Esophagus squamous epithelium (tissue), 5 donors: Measurements from ENCODE around the gene NUP42. TPM values are rescaled to one million over a fixed set of nuclear protein-coding genes. Genes with fewer than 3 reads are reported as not detected.
"Not testable (repeated sequence)": the region's sequence is repeated elsewhere in the genome, so short reads cannot be mapped to it uniquely, and the experiment has no call there.

Source experiments
- DNase-seq: peaks from one replicate; lab custom pipeline; 2025; lab: John Stamatoyannopoulos, UW
- H3K27ac ChIP-seq, 4 donors: fragments of 200-600 bp; sonication (generic); one replicate each; pipeline ENCODE4 v1.5.1; 2016 to 2019; ENCODE audit warnings: mild to moderate bottlenecking in 1 of 4
- H3K27me3 ChIP-seq, 4 donors: fragments of 200-600 bp; sonication (generic); 1 replicate in 3 of 4; 2 replicates in 1 of 4; pipeline versions ENCODE4 v1.5.1 to v1.6.0; 2017 to 2021; ENCODE audit warnings: antibody characterized with exemption in 1 of 4
- H3K36me3 ChIP-seq, 3 donors: fragments of 200-600 bp; sonication (generic); one replicate each; pipeline ENCODE4 v1.5.1; 2016 to 2019
- H3K4me1 ChIP-seq, 3 donors: fragments of 200-600 bp; sonication (generic); one replicate each; pipeline ENCODE4 v1.5.1; 2017 to 2019
- H3K4me3 ChIP-seq, 4 donors: fragments of 200-600 bp; sonication (generic); 1 replicate in 3 of 4; 2 replicates in 1 of 4; pipeline ENCODE4 v1.5.1; 2016 to 2019; ENCODE audit warnings: mild to moderate bottlenecking in 2 of 4, moderate library complexity in 1 of 4
- H3K9me3 ChIP-seq, 3 donors: fragments of 200-600 bp; sonication (generic); one replicate each; pipeline ENCODE4 v1.5.1; 2016 to 2019
- POLR2A ChIP-seq, 4 donors: fragments of 450-650 bp; IDR thresholded peaks; one replicate each; pipeline ENCODE4 v1.6.1; 2017; ENCODE audit warnings: antibody characterized with exemption in 4 of 4, mild to moderate bottlenecking in 4 of 4, moderate library complexity in 3 of 4
- WGBS, 2 donors: methylation state at CpG; one replicate each; pipeline ENCODE4 v1.1.5; 2018; 5-methylcytosine and 5-hydroxymethylcytosine counted together
- intact Hi-C: fragments of 100-400 bp; cut with DNase I; formaldehyde crosslinking; loops from one replicate; pipeline ENCODE4 v1.15.0; 2022
- total RNA-seq, 4 donors: library from RNA; depleted of rRNA; stranded (reverse); fragments of >200 nt; gene quantifications; one replicate each; pipeline ENCODE4 v1.1.0, GENCODE V29; 2016
- TF ChIP-seq, protein P1 (sequence below), 6 experiments: fragments of 450-650 bp in 4 of 6; fragments of 200-600 bp in 2 of 6; sonication (generic) in 2 of 6; IDR thresholded peaks; one replicate each; pipeline ENCODE4 v1.5.1; 2016 to 2019; ENCODE audit warnings: antibody characterized with exemption in 6 of 6, mild to moderate bottlenecking in 4 of 6, moderate library complexity in 4 of 6
- donor health status: DM: yes; HTN: yes; CAD: no.

The NUP42 gene
- total RNA-seq, 4 donors from 2014 or later = 15.5 to 34.3 (median 29.1) TPM

DNA sequence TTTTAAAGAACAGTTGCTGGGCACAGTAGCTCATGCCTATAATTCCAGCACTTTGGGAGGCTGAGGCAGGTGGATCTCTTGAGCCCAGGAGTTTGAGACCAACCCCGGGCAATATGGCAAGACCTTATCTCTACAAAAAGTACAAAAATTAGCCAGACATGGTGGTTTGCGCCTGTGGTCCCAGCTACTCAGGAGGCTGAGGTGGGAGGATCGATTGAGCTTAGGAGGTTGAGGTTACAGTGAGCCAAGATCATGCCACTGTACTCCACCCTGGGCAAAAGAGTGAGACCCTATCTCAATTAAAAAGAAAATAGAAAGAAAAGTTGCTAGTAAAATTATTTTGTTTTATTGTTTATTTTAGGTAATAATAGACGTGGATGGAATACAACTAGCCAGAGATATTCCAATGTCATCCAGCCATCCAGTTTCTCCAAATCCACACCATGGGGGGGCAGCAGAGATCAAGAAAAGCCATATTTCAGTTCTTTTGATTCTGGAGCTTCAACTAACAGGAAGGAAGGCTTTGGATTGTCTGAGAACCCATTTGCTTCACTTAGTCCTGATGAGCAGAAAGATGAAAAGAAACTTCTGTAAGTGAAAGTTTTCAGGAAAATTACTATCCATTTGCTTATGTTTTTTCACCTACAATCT is 3.0 kb downstream of the NUP42 start:
- no peak for TF ChIP-seq POLR2A (IDR thresholded peaks at IDR 0.05)
- TF ChIP-seq, protein P1, sequence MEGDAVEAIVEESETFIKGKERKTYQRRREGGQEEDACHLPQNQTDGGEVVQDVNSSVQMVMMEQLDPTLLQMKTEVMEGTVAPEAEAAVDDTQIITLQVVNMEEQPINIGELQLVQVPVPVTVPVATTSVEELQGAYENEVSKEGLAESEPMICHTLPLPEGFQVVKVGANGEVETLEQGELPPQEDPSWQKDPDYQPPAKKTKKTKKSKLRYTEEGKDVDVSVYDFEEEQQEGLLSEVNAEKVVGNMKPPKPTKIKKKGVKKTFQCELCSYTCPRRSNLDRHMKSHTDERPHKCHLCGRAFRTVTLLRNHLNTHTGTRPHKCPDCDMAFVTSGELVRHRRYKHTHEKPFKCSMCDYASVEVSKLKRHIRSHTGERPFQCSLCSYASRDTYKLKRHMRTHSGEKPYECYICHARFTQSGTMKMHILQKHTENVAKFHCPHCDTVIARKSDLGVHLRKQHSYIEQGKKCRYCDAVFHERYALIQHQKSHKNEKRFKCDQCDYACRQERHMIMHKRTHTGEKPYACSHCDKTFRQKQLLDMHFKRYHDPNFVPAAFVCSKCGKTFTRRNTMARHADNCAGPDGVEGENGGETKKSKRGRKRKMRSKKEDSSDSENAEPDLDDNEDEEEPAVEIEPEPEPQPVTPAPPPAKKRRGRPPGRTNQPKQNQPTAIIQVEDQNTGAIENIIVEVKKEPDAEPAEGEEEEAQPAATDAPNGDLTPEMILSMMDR (IDR thresholded peaks at IDR 0.05) = peak in 5 of 6 experiments; percentile 20 to 61 (median 45)
- no peak for DNase-seq

DNA sequence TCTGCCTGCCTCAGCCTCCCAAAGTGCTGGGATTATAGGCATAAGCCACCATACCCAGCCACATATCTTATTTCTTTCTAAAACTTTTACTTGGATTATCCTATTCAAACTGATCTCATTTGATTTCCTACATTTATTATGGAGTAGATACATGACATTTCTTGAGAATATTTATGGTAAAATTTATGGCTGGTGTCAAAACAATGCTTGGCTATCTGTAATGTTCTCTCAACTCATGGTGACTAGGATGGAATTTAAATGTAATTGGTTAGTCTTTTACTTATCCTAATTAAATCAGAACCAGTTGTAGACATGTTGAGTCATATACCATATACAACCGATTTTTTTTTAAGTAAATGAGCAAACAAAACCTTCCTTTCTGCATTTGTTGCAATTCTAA is 4.1 kb downstream of the NUP42 start:
- no peak for DNase-seq
- 11 to 40% methylated on average over 1 of the region's 1 CpG for WGBS, 2 donors
- Histone ChIP-seq H3K27me3 (no peaks in the 10 kb centered on the region), H3K4me1 (peaks cover 11 to 52% (median 18%) of the 10 kb centered on the region in 3 donors), H3K9me3 (no peaks in the 10 kb centered on the region), H3K27ac (no peak overlapping the region), H3K4me3 (no peak overlapping the region), H3K36me3 (peaks cover 9 to 58% (median 10%) of the 10 kb centered on the region in 3 donors)
- no peak for TF ChIP-seq POLR2A (IDR thresholded peaks at IDR 0.05)
- TF ChIP-seq, protein P1 (IDR thresholded peaks at IDR 0.05) = no peak
- intact Hi-C loops = loop anchor here (10.0 kb wide), 1 partner anchor 69 kb away; no protein-coding TSS in a partner anchor

More for the DNA sequence above, 3.0 kb downstream of the NUP42 start:
- intact Hi-C loops = loop anchor here (10.0 kb wide), 1 partner anchor 70 kb away; no protein-coding TSS in a partner anchor
- no peak overlapping the region for H3K27ac ChIP-seq
- WGBS, 2 donors = 52 to 63% methylated on average over 4 of the region's 4 CpGs
- no peak overlapping the region for H3K4me3 ChIP-seq
- H3K27me3 ChIP-seq = no peaks in the 10 kb centered on the region
- peaks cover 12 to 57% (median 18%) of the 10 kb centered on the region in 3 donors for H3K4me1 ChIP-seq
- H3K9me3 ChIP-seq = no peaks in the 10 kb centered on the region
- peaks cover 9 to 47% (median 10%) of the 10 kb centered on the region in 3 donors for H3K36me3 ChIP-seq

DNA sequence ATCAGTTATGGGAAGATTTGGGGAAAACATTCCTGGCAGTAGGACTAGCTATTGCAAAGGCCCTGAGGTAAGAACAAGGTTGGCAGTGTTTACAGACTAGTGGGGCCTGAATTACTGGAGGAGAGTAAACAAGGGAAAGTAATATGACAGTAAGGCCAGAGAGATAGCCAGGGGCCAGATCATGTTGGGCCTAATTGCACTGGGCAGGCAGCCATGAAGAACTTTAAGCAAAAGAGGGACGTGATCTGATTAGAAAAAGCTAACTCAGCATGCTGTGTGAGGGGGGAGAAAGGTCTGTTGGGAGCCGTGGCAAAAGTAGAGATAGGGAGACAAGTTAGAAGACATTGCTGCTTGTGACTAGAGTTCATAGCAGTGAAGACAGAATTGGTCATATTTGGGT is 9.2 kb downstream of the NUP42 start:
- WGBS, 2 donors = 38 to 60% methylated on average over 2 of the region's 2 CpGs
- H3K36me3 ChIP-seq = peaks cover 18 to 90% (median 20%) of the 10 kb centered on the region in 3 donors
- DNase-seq = no peak

DNA sequence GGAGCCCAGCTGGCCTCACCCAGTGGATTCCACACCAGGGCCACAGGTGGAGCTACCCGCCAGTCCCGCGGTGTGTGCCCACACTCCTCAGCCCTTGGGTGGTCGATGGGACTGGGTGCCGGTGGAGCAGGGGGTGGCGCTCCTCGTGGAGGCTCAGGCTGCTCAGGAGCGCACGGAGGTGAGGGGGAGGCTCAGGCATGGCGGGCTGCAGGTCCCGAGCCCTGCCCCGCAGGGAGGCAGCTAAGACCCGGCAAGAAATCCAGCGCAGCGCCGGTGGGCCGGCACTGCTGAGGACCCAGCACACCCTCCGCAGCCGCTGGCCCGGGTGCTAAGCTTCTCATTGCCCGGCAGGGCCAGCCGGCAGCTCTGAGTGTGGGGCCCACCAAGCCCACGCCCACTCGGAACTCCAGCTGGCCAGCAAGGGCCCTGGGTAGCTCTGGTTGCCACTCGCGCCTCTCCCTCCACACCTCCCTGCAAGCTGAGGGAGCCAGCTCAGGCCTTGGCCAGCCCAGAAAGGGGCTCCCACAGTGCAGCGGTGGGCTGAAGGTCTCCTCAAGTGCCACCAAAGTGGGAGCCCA is 11.9 kb downstream of the NUP42 start:
- intact Hi-C loops, H3K4me1 ChIP-seq, H3K27me3 ChIP-seq, H3K9me3 ChIP-seq, H3K27ac ChIP-seq, DNase-seq, H3K4me3 ChIP-seq: not testable (repeated sequence)
- 100% methylated on average over 3 of the region's 27 CpGs for WGBS, 2 donors
- peaks cover 14 to 90% (median 16%) of the 10 kb centered on the region in 3 donors for H3K36me3 ChIP-seq

More for the DNA sequence above, 9.2 kb downstream of the NUP42 start:
- H3K4me3 ChIP-seq = no peak overlapping the region
- intact Hi-C loops = no loop called here
- TF ChIP-seq POLR2A (IDR thresholded peaks at IDR 0.05) = no peak
- TF ChIP-seq, protein P1 (IDR thresholded peaks at IDR 0.05) = no peak
- H3K27me3 ChIP-seq = no peaks in the 10 kb centered on the region
- no peaks in the 10 kb centered on the region for H3K9me3 ChIP-seq
- H3K4me1 ChIP-seq = peaks cover 0 to 12% (median 3%) of the 10 kb centered on the region in 3 donors
- H3K27ac ChIP-seq = no peak overlapping the region

DNA sequence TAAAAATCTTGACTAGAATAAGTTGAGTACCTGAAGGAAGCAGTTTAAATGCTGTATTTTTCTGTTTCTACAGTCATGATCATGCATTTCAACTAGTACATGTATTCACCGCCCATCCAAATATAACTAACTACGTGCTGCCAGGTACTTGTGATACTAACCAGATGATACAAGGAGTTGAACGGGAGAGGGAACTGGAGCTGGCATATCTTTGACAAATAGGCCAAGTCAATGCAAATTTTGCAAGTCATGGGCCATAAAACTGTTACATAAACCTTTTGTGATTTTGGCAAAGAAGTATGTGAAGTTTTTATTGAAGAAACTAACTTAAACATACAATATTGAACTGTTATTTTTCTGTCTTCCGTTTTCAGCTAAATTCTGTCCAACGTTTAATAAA is 14.5 kb downstream of the NUP42 start:
- TF ChIP-seq POLR2A (IDR thresholded peaks at IDR 0.05) = no peak
- TF ChIP-seq, protein P1 (IDR thresholded peaks at IDR 0.05) = no peak
- WGBS, 2 donors = 66 to 68% methylated on average over 5 of the region's 5 CpGs
- Histone ChIP-seq H3K36me3 (peaks cover 9 to 90% (median 25%) of the 10 kb centered on the region in 3 donors), H3K9me3 (no peaks in the 10 kb centered on the region), H3K4me1 (no peaks in the 10 kb centered on the region), H3K4me3 (no peak overlapping the region), H3K27ac (no peak overlapping the region), H3K27me3 (no peaks in the 10 kb centered on the region)
- DNase-seq = no peak
- intact Hi-C loops = no loop called here

DNA sequence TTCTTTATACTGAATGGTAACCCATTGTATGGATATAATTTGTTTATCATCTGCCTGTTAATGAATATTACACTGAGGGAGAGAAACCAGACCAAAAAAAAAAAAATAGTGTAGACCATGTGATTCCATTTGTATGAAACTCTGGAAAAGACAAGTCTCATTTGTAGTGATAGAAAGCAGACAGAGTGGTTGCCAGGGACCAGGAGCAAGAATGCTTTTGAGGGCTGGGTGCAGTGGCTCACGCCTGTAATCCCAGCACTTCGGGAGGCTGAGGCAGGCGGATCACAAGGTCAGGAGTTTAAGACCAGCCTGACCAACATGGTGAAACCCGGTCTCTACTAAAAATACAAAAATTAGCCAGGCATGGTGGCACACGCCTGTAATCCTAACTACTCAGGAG is 15.9 kb downstream of the NUP42 start:
- WGBS, 2 donors = 93 to 94% methylated on average over 5 of the region's 5 CpGs
- H3K27ac ChIP-seq, intact Hi-C loops, H3K4me1 ChIP-seq, H3K27me3 ChIP-seq, H3K9me3 ChIP-seq, H3K4me3 ChIP-seq, DNase-seq: not testable (repeated sequence)
- H3K36me3 ChIP-seq = peaks cover 9 to 89% (median 25%) of the 10 kb centered on the region in 3 donors
